ENCODE data around the gene TCF7L1. TPM values are rescaled to one million over a fixed set of nuclear protein-coding genes. Genes with fewer than 3 reads are reported as not detected.
A peak's percentile ranks its signal among the peaks of the same experiment; 100 is the strongest.
"Not testable (repeated sequence)": the region's sequence is repeated elsewhere in the genome, so short reads cannot be mapped to it uniquely, and the experiment has no call there.

TCF7L1 gene
- total RNA-seq, 1 experiment from 2014 or later = 0.11 TPM

- DNase-seq (ENCODE audit: low read depth) = peak; percentile 29
These were observed 2.1 kb upstream of the TCF7L1 start for GRCh38 chr2:85131116-85131515.

- DNase-seq (ENCODE audit: low read depth) = peak; percentile 30
These were observed 795 bp upstream of the TCF7L1 start for GRCh38 chr2:85132397-85132796.

GRCh38 chr2:85133751-85134254 is 611 bp downstream of the TCF7L1 start:
- peak; percentile 53 for DNase-seq (ENCODE audit: low read depth)

- DNase-seq (ENCODE audit: low read depth) = no peak
These were observed 1.2 kb downstream of the TCF7L1 start for GRCh38 chr2:85134255-85134895.

- DNase-seq (ENCODE audit: low read depth) = no peak
These were observed 1.9 kb downstream of the TCF7L1 start for GRCh38 chr2:85134896-85135659.

- DNase-seq (ENCODE audit: low read depth) = no peak
These were observed 2.4 kb downstream of the TCF7L1 start for GRCh38 chr2:85135660-85135914.

GRCh38 chr2:85137156-85137555 is 4.0 kb downstream of the TCF7L1 start:
- DNase-seq (ENCODE audit: low read depth) = no peak

GRCh38 chr2:85143463-85144082 is 10.4 kb downstream of the TCF7L1 start:
- DNase-seq (ENCODE audit: low read depth) = no peak

GRCh38 chr2:85145116-85145820 is 12.1 kb downstream of the TCF7L1 start:
- DNase-seq (ENCODE audit: low read depth) = no peak

GRCh38 chr2:85148190-85148589 is 15.0 kb downstream of the TCF7L1 start:
- no peak for DNase-seq (ENCODE audit: low read depth)

GRCh38 chr2:85151026-85151425 is 17.8 kb downstream of the TCF7L1 start:
- peak; percentile 28 for DNase-seq (ENCODE audit: low read depth)

GRCh38 chr2:85152895-85153294 is 19.7 kb downstream of the TCF7L1 start:
- DNase-seq (ENCODE audit: low read depth) = no peak

GRCh38 chr2:85154048-85154753 is 21.0 kb downstream of the TCF7L1 start:
- peak; percentile 69 for DNase-seq (ENCODE audit: low read depth)

GRCh38 chr2:85155082-85155481 is 21.9 kb downstream of the TCF7L1 start:
- DNase-seq (ENCODE audit: low read depth) = not testable (repeated sequence)

- peak; percentile 42 for DNase-seq (ENCODE audit: low read depth)
These were observed 23.0 kb downstream of the TCF7L1 start for GRCh38 chr2:85156153-85156552.

GRCh38 chr2:85156619-85157018 is 23.4 kb downstream of the TCF7L1 start:
- DNase-seq (ENCODE audit: low read depth) = peak; percentile 18

- DNase-seq (ENCODE audit: low read depth) = no peak
These were observed 24.2 kb downstream of the TCF7L1 start for GRCh38 chr2:85157345-85157744.

- DNase-seq (ENCODE audit: low read depth) = no peak
These were observed 25.5 kb downstream of the TCF7L1 start for GRCh38 chr2:85158559-85159273.

- no peak for DNase-seq (ENCODE audit: low read depth)
These were observed 26.4 kb downstream of the TCF7L1 start for GRCh38 chr2:85159589-85159988.

GRCh38 chr2:85160966-85161960 is 28.1 kb downstream of the TCF7L1 start:
- DNase-seq (ENCODE audit: low read depth) = peak; percentile 52
